HG02938 (cell line): Measurements from ENCODE around the gene MBOAT1.

ENCODE experiments used
- ATAC-seq: cut with Tn5 transposase; IDR thresholded peaks from one replicate; pipeline ENCODE4 v1.9.1; 2021; ENCODE audit warnings: mild to moderate bottlenecking, moderate library complexity; ENCODE audit not compliant: unreplicated experiment

MBOAT1 gene

GRCh38 chr6:20112241-20112640 is 100.0 kb downstream of the MBOAT1 start:
- ATAC-seq: no peak

GRCh38 chr6:20110478-20110877 is 101.8 kb downstream of the MBOAT1 start:
- ATAC-seq: no peak

- no peak for ATAC-seq
Observed at GRCh38 chr6:20109526-20109925, 102.7 kb downstream of the MBOAT1 start.

- ATAC-seq: no peak
Observed at GRCh38 chr6:20105838-20106237, 106.4 kb downstream of the MBOAT1 start.

GRCh38 chr6:20104696-20105095 is 107.6 kb downstream of the MBOAT1 start:
- no peak for ATAC-seq

- no peak for ATAC-seq
Observed at GRCh38 chr6:20102397-20103073, 109.7 kb downstream of the MBOAT1 start.

- no peak for ATAC-seq
Observed at GRCh38 chr6:20099156-20099555, 113.1 kb downstream of the MBOAT1 start.

GRCh38 chr6:20098267-20098876 is 113.9 kb downstream of the MBOAT1 start:
- ATAC-seq: no peak

GRCh38 chr6:20096536-20096935 is 115.7 kb downstream of the MBOAT1 start:
- ATAC-seq: no peak

- ATAC-seq: no peak
Observed at GRCh38 chr6:20095436-20095835, 116.8 kb downstream of the MBOAT1 start.

- ATAC-seq: peak; percentile 65
Observed at GRCh38 chr6:20092071-20092566, 120.2 kb downstream of the MBOAT1 start.

GRCh38 chr6:20086992-20087391 is 125.3 kb downstream of the MBOAT1 start:
- ATAC-seq: no peak

- no peak for ATAC-seq
Observed at GRCh38 chr6:20085817-20086216, 126.5 kb downstream of the MBOAT1 start.

- ATAC-seq: no peak
Observed at GRCh38 chr6:20084411-20084810, 127.9 kb downstream of the MBOAT1 start.

- ATAC-seq: no peak
Observed at GRCh38 chr6:20071998-20072397, 140.3 kb downstream of the MBOAT1 start.

GRCh38 chr6:20070047-20070446 is 142.2 kb downstream of the MBOAT1 start:
- ATAC-seq: no peak

GRCh38 chr6:20069021-20069522 is 143.2 kb downstream of the MBOAT1 start:
- ATAC-seq: no peak

- no peak for ATAC-seq
Observed at GRCh38 chr6:20068421-20068988, 143.8 kb downstream of the MBOAT1 start.

- ATAC-seq: peak; percentile 70
Observed at GRCh38 chr6:20061952-20062351, 150.3 kb downstream of the MBOAT1 start.

- no peak for ATAC-seq
Observed at GRCh38 chr6:20060252-20060651, 152.0 kb downstream of the MBOAT1 start.

- no peak for ATAC-seq
Observed at GRCh38 chr6:20058912-20059311, 153.4 kb downstream of the MBOAT1 start.
